Endothelial cell (in vitro differentiated cells): ENCODE data around the gene TGIF1. TPM values are rescaled to one million over a fixed set of nuclear protein-coding genes. Genes with fewer than 3 reads are reported as not detected.

Experiments
- DNase-seq: peaks from one replicate; pipeline ENCODE4 v3.0.0; 2021; ENCODE audit warnings: low spot score
- H3K27ac Mint-ChIP-seq: one replicate; pipeline ENCODE4 v1.8.0; 2021; ENCODE audit warnings: mixed read lengths, inconsistent platforms; ENCODE audit not compliant: unreplicated experiment
- H3K27me3 Mint-ChIP-seq: one replicate; pipeline ENCODE4 v1.8.0; 2021; ENCODE audit warnings: mild to moderate bottlenecking, moderate library complexity, mixed read lengths, inconsistent platforms; ENCODE audit not compliant: unreplicated experiment
- H3K36me3 Mint-ChIP-seq: one replicate; pipeline ENCODE4 v1.8.0; 2021; ENCODE audit warnings: mild to moderate bottlenecking, low read depth, mixed read lengths, inconsistent platforms; ENCODE audit not compliant: unreplicated experiment
- H3K4me1 Mint-ChIP-seq: one replicate; pipeline ENCODE4 v1.8.0; 2021; ENCODE audit warnings: mild to moderate bottlenecking, mixed read lengths, inconsistent platforms; ENCODE audit not compliant: unreplicated experiment
- H3K4me3 Mint-ChIP-seq: one replicate; pipeline ENCODE4 v1.8.0; 2021; ENCODE audit warnings: mild to moderate bottlenecking, mixed read lengths, inconsistent platforms; ENCODE audit not compliant: unreplicated experiment
- H3K9me3 Mint-ChIP-seq: one replicate; pipeline ENCODE4 v1.8.0; 2021; ENCODE audit warnings: mixed read lengths, inconsistent platforms; ENCODE audit not compliant: unreplicated experiment
- CTCF ChIP-seq: fragments of 200-600 bp; sonication (generic); IDR thresholded peaks from one replicate; pipeline ENCODE4 v1.5.0; 2021; ENCODE audit warnings: antibody characterized with exemption; ENCODE audit not compliant: unreplicated experiment
- total RNA-seq: library from RNA; stranded (reverse); fragmentation: NEBNext Ultra II Directional; extraction: Animal tissue kit (Norgen Biotek cat#: 25700); gene quantifications from one replicate; pipeline ENCODE4 v1.2.1, GENCODE V29; 2021; ENCODE audit not compliant: unreplicated experiment

The TGIF1 gene
- total RNA-seq, 1 donor from 2014 or later = 72.5 TPM

- H3K27ac Mint-ChIP-seq = peak overlapping the region; percentile 18
- H3K4me3 Mint-ChIP-seq = peak overlapping the region; percentile 54
- peaks cover 58% of the 10 kb centered on the region for H3K36me3 Mint-ChIP-seq
- no peaks in the 10 kb centered on the region for H3K9me3 Mint-ChIP-seq
- H3K4me1 Mint-ChIP-seq = peaks cover 57% of the 10 kb centered on the region
- peaks cover 15% of the 10 kb centered on the region for H3K27me3 Mint-ChIP-seq
- DNase-seq = no peak
- no peak for TF ChIP-seq CTCF
These were observed 7.3 kb downstream of the TGIF1 start for GRCh38 chr18:3457261-3457724.

GRCh38 chr18:3458378-3458777 lies 8.4 kb downstream of the TGIF1 start:
- H3K9me3 Mint-ChIP-seq = no peaks in the 10 kb centered on the region
- H3K27ac Mint-ChIP-seq = peak overlapping the region; percentile 70
- peaks cover 52% of the 10 kb centered on the region for H3K36me3 Mint-ChIP-seq
- H3K4me1 Mint-ChIP-seq = peaks cover 51% of the 10 kb centered on the region
- no peak for TF ChIP-seq CTCF
- DNase-seq = no peak
- peak overlapping the region; percentile 68 for H3K4me3 Mint-ChIP-seq
- peaks cover 9% of the 10 kb centered on the region for H3K27me3 Mint-ChIP-seq

- Mint-ChIP-seq H3K4me1 (peaks cover 51% of the 10 kb centered on the region), H3K4me3 (peak overlapping the region; percentile 48), H3K36me3 (peaks cover 52% of the 10 kb centered on the region), H3K9me3 (no peaks in the 10 kb centered on the region), H3K27ac (peak overlapping the region; percentile 70), H3K27me3 (peaks cover 9% of the 10 kb centered on the region)
- no peak for DNase-seq
- TF ChIP-seq CTCF = no peak
These were observed 9.2 kb downstream of the TGIF1 start for GRCh38 chr18:3458952-3459853.

- Mint-ChIP-seq H3K36me3 (peaks cover 51% of the 10 kb centered on the region), H3K9me3 (no peaks in the 10 kb centered on the region), H3K4me1 (peaks cover 38% of the 10 kb centered on the region), H3K27me3 (peaks cover 3% of the 10 kb centered on the region), H3K4me3 (peak overlapping the region; percentile 62), H3K27ac (no peak overlapping the region)
- TF ChIP-seq CTCF = no peak
- DNase-seq = no peak
These were observed 10.9 kb downstream of the TGIF1 start for GRCh38 chr18:3460823-3461398.

- Mint-ChIP-seq H3K27ac (peak overlapping the region; percentile 4), H3K4me3 (peak overlapping the region; percentile 5), H3K9me3 (no peaks in the 10 kb centered on the region), H3K27me3 (no peaks in the 10 kb centered on the region), H3K36me3 (peaks cover 44% of the 10 kb centered on the region), H3K4me1 (peaks cover 38% of the 10 kb centered on the region)
- no peak for TF ChIP-seq CTCF
- DNase-seq = no peak
These were observed 11.7 kb downstream of the TGIF1 start for GRCh38 chr18:3461704-3462103.
